K562 (cell line): ENCODE measurements around the gene NDUFAF4. TPM values are rescaled to one million over a fixed set of nuclear protein-coding genes. Genes with fewer than 3 reads are reported as not detected.

Experiments
- ARID4B ChIP-seq: sonication (generic); formaldehyde crosslinking; IDR thresholded peaks from 2 replicates; pipeline ENCODE4 v1.8.0; 2022; ENCODE audit warnings: mild to moderate bottlenecking, missing genetic modification reagents
- CHD1 ChIP-seq: fragments of 200-600 bp; sonication (generic); IDR thresholded peaks from one replicate; pipeline ENCODE4 v1.6.1; 2012; ENCODE audit warnings: mild to moderate bottlenecking, moderate library complexity, low read length, inconsistent platforms
- COPS2 ChIP-seq: fragments of 450-650 bp; conservative IDR thresholded peaks from 2 replicates; pipeline ENCODE4 v1.6.1; 2016; ENCODE audit warnings: mild to moderate bottlenecking, moderate library complexity
- HDAC3 ChIP-seq: fragments of 450-650 bp; IDR thresholded peaks from 2 replicates; pipeline ENCODE4 v1.6.1; 2018; ENCODE audit warnings: borderline replicate concordance, mild to moderate bottlenecking, moderate library complexity; ENCODE audit not compliant: partially characterized antibody
- KDM5B ChIP-seq: fragments of 200-600 bp; sonication (generic); IDR thresholded peaks from 2 replicates; pipeline ENCODE4 v1.6.1; 2012; ENCODE audit warnings: low read depth, mild to moderate bottlenecking, moderate library complexity, low read length, control low read depth, inconsistent platforms; ENCODE audit not compliant: insufficient replicate concordance
- MCM7 ChIP-seq, 2 experiments: fragments of 450-650 bp; IDR thresholded peaks; 2 replicates each; pipeline ENCODE4 v1.6.1; 2016 to 2018
- PCBP2 ChIP-seq: fragments of 200-400 bp; formaldehyde crosslinking; IDR thresholded peaks from 2 replicates; pipeline ENCODE4 v1.6.1; 2018; ENCODE audit warnings: low read length, low read depth, mild to moderate bottlenecking, moderate library complexity; ENCODE audit not compliant: poor library complexity, severe bottlenecking
- SMAD2 ChIP-seq: fragments of 150-350 bp; IDR thresholded peaks from 2 replicates; pipeline ENCODE4 v1.6.1; 2014; ENCODE audit warnings: low read depth, mild to moderate bottlenecking, low read length
- SNRNP70 ChIP-seq: fragments of 200-400 bp; formaldehyde crosslinking; optimal IDR thresholded peaks from 2 replicates; pipeline ENCODE3; 2017; ENCODE audit warnings: low read depth, low read length
- TAL1 ChIP-seq: fragments of 450-650 bp; IDR thresholded peaks from 2 replicates; pipeline ENCODE4 v1.6.1; 2016; ENCODE audit warnings: mild to moderate bottlenecking
- ZFX ChIP-seq: sonication (generic); formaldehyde crosslinking; IDR thresholded peaks from 2 replicates; pipeline ENCODE4 v1.8.0; 2022; ENCODE audit warnings: mild to moderate bottlenecking, missing genetic modification reagents, moderate library complexity
- ZNF146 ChIP-seq: IDR thresholded peaks from one replicate; pipeline ENCODE4 v1.6.1; 2018; ENCODE audit warnings: missing compliant biosample characterization; ENCODE audit not compliant: unreplicated experiment
- ZNF398 ChIP-seq: fragments of 250-450 bp; sonication (Bioruptor Pico); IDR thresholded peaks from 2 replicates; pipeline ENCODE4 v1.8.0; 2021; ENCODE audit warnings: moderate library complexity, mild to moderate bottlenecking, inconsistent platforms
- ZNF408 ChIP-seq: fragments of 250-450 bp; sonication (Bioruptor Pico); IDR thresholded peaks from 2 replicates; pipeline ENCODE4 v1.4.0; 2020; ENCODE audit warnings: low read depth, mild to moderate bottlenecking, moderate library complexity
- ZNF561 ChIP-seq: fragments of 450-650 bp; formaldehyde crosslinking; conservative IDR thresholded peaks from 2 replicates; pipeline ENCODE4 v1.4.0; 2020; ENCODE audit warnings: mild to moderate bottlenecking, moderate library complexity
- ZNF695 ChIP-seq: fragments of 450-650 bp; formaldehyde crosslinking; IDR thresholded peaks from 2 replicates; pipeline ENCODE4 v1.4.0; 2020; ENCODE audit warnings: mild to moderate bottlenecking, moderate library complexity
- polyA plus RNA-seq, 8 experiments: library from polyadenylated mRNA; depleted of rRNA in 4 of 8; stranded (reverse) in 5 of 8; unstranded in 3 of 8; fragments of >200 nt; fragmentation: Nextera tagmentation in 2 of 8; fragmentation: Illumina TruSeq in 1 of 8; extraction: Ambion mirVana in 2 of 8; extraction: Trizol in 1 of 8; gene quantifications; 2 replicates each; pipeline versions ENCODE4 v1.2.1 to v1.2.3, GENCODE V29; 2011 to 2014; ENCODE audit warnings: inconsistent platforms in 1 of 8, missing spikeins in 1 of 8
- total RNA-seq, 7 experiments: library from RNA; depleted of rRNA in 6 of 7; stranded (reverse); fragments of >200 nt in 6 of 7; fragmentation: Illumina TruSeq in 2 of 7; extraction: Trizol in 2 of 7; gene quantifications; 2 replicates each; pipeline versions ENCODE4 v1.2.1 to v1.2.3, GENCODE V29; 2011 to 2021; ENCODE audit warnings: low replicate concordance in 1 of 7
- TF ChIP-seq, protein P1 (sequence below): fragments of 200-800 bp; sonication (Bioruptor generic); IDR thresholded peaks from 2 replicates; pipeline ENCODE4 v1.6.1; 2017; ENCODE audit warnings: missing genetic modification characterization, missing compliant biosample characterization
- TF ChIP-seq, protein P2 (sequence below): fragments of 250-450 bp; sonication (Bioruptor Pico); IDR thresholded peaks from 2 replicates; pipeline ENCODE4 v1.5.0; 2021; ENCODE audit warnings: mild to moderate bottlenecking, moderate library complexity

The NDUFAF4 gene
- total and polyA plus RNA-seq, 9 of the 15 experiments (the other 6 are each of a cell fraction or from before 2014, with no cell fraction given), result 45.0 to 418 (median 136) TPM

GRCh38 chr6:96926425-96926824, 28.7 kb upstream of the NDUFAF4 start (continued):
- no peak for TF ChIP-seq ARID4B (CRISPR knock-in tag)
- no peak for TF ChIP-seq PCBP2
- no peak for TF ChIP-seq ZNF408 (CRISPR knock-in tag)
- no peak for TF ChIP-seq SNRNP70
- TF ChIP-seq, protein P1, sequence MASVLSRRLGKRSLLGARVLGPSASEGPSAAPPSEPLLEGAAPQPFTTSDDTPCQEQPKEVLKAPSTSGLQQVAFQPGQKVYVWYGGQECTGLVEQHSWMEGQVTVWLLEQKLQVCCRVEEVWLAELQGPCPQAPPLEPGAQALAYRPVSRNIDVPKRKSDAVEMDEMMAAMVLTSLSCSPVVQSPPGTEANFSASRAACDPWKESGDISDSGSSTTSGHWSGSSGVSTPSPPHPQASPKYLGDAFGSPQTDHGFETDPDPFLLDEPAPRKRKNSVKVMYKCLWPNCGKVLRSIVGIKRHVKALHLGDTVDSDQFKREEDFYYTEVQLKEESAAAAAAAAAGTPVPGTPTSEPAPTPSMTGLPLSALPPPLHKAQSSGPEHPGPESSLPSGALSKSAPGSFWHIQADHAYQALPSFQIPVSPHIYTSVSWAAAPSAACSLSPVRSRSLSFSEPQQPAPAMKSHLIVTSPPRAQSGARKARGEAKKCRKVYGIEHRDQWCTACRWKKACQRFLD (CRISPR knock-in tag), result no peak
- peak; percentile 60 for TF ChIP-seq HDAC3
- no peak for TF ChIP-seq CHD1
- TF ChIP-seq SMAD2, result no peak
- TF ChIP-seq ZNF146 (CRISPR knock-in tag), result no peak
- TF ChIP-seq KDM5B, result no peak
- no peak for TF ChIP-seq ZNF561
- no peak for TF ChIP-seq COPS2
- TF ChIP-seq, protein P2, sequence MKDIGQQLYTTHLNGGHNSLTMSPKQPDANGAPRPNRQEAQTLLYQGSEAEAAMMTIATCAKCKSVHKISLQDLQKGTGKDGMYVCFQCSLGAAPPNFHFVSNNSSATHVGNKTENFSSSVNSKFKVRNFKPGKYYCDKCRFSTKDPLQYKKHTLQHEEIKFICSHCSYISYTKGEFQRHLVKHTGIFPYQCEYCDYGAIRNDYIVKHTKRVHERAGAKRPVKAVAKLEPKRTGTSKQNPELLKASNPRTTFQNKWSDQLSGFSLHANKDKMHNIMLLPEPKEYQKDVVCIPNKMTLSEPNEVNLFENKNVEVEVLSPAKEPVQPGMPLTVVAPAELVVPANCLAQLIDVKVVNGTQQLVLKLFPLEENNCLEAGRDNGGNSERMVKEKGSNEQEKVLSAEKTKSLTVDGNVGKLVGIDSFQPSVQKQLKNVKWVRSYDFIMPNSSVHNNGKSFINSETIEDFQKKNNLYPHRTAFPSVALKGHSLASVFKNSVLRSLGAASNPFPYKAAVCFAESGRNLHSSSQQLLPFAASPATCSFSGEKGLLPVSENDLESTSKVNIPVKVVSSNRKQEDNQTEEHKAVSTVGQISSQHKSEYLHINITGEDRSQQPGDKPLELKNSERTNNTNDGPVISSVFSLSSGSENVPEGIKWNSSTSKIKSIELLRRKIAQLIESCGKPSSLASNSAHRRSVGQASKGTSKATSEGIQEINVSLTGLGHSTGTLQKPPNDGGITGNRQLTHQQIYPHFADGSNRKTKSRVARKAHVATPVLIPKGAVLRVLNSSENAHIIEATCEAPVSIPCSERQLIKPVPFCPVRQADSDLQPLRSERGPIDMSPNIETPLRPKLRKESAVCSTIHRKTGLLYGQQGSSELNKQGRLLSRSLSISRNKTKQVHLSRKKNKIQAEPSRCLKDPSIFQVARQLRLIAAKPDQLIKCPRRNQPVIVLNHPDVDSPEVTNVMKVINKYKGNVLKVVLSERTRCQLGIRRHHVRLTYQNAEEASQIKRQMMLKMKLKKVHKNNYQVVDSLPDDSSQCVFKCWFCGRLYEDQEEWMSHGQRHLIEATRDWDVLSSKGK (CRISPR knock-in tag), result no peak
- TF ChIP-seq ZFX (CRISPR knock-in tag), result peak; percentile 64
- TF ChIP-seq ZNF695 (CRISPR knock-in tag), result no peak
- TF ChIP-seq ZNF398 (CRISPR knock-in tag), result no peak
- peak; percentile 74 for TF ChIP-seq TAL1
- TF ChIP-seq MCM7 (IDR thresholded peaks at IDR 0.05), result no peak
